Lower lobe of right lung (tissue), 2 donors: Measurements from ENCODE around the gene ID1. TPM values are rescaled to one million over a fixed set of nuclear protein-coding genes. Genes with fewer than 3 reads are reported as not detected.
A peak's percentile ranks its signal among the peaks of the same experiment; 100 is the strongest.

Source experiments
- ATAC-seq, 2 donors: fragments of 200-7000 bp; cut with Tn5 transposase; one replicate each; pipeline ENCODE4 v1.9.1; 2020 to 2022; ENCODE audit warnings: mild to moderate bottlenecking in 2 of 2, moderate library complexity in 2 of 2
- DNase-seq: peaks from one replicate; pipeline ENCODE4 v3.0.0-alpha.2; 2020
- H3K27ac ChIP-seq: fragments of 200-600 bp; one replicate; pipeline ENCODE4 v1.8.0; 2022
- H3K27me3 ChIP-seq: fragments of 200-600 bp; one replicate; pipeline ENCODE4 v1.8.0; 2022; ENCODE audit warnings: low read depth
- H3K36me3 ChIP-seq: fragments of 200-600 bp; one replicate; pipeline ENCODE4 v1.8.0; 2022; ENCODE audit warnings: mild to moderate bottlenecking
- H3K4me1 ChIP-seq: fragments of 200-600 bp; one replicate; pipeline ENCODE4 v1.8.0; 2022
- H3K4me3 ChIP-seq: fragments of 200-600 bp; one replicate; pipeline ENCODE4 v1.8.0; 2022; ENCODE audit warnings: mild to moderate bottlenecking
- H3K9me3 ChIP-seq: fragments of 200-600 bp; one replicate; pipeline ENCODE4 v1.8.0; 2022
- CTCF ChIP-seq: fragments of 200-600 bp; IDR thresholded peaks from one replicate; pipeline ENCODE4 v1.8.0; 2022; ENCODE audit warnings: antibody characterized with exemption, mild to moderate bottlenecking
- intact Hi-C: fragments of 100-400 bp; cut with DNase I; formaldehyde crosslinking; loops from one replicate; pipeline ENCODE4 v1.11.0; 2022
- total RNA-seq: library from RNA; stranded (reverse); fragmentation: NEBNext Ultra II Directional; extraction: Animal tissue kit (Norgen Biotek cat#: 25700); gene quantifications from one replicate; pipeline ENCODE4 v1.2.1, GENCODE V29; 2021
- donor health status: DM: no; HTN: yes; CAD: no; lungs with severe emphysema.

ID1 gene
- total RNA-seq, 1 donor from 2014 or later: 196 TPM

DNA sequence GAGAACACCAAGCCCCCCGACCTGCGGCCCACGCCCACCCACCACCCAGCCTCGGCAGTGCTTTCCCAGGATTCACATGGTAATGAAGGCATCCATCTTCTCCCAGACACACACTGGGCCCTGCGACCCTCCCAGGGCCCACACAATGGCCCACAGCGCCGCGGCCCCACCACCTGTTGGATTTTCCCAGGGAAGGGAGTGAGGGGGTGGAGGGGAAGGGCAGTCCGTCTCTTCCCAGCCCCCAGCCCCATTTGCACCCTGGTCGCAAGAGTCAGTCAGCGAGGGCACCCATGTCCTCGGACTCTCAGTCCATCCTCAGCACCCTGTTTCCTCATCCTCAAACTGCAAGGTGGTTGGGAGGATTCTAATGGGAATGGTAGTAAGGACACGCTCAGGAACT lies 23.7 kb upstream of the ID1 start:
- no peaks in the 10 kb centered on the region for H3K36me3 ChIP-seq
- ATAC-seq (peak in 1 of 2 donors; percentile 9), DNase-seq (no peak)
- no peaks in the 10 kb centered on the region for H3K4me1 ChIP-seq
- TF ChIP-seq CTCF: no peak
- intact Hi-C loops: no loop called here
- H3K27ac ChIP-seq: no peak overlapping the region
- H3K4me3 ChIP-seq: no peak overlapping the region
- H3K27me3 ChIP-seq: no peaks in the 10 kb centered on the region
- H3K9me3 ChIP-seq: no peaks in the 10 kb centered on the region

GRCh38 chr20:31587545-31588389 lies 17.3 kb upstream of the ID1 start:
- intact Hi-C loops: no loop called here

GRCh38 chr20:31590717-31591225 lies 14.3 kb upstream of the ID1 start:
- no peak for TF ChIP-seq CTCF
- Histone ChIP-seq H3K36me3 (no peaks in the 10 kb centered on the region), H3K27me3 (no peaks in the 10 kb centered on the region), H3K4me3 (no peak overlapping the region), H3K4me1 (peaks cover 44% of the 10 kb centered on the region), H3K27ac (no peak overlapping the region), H3K9me3 (no peaks in the 10 kb centered on the region)
- ATAC-seq (no peak), DNase-seq (no peak)
- intact Hi-C loops: no loop called here

More at GRCh38 chr20:31587545-31588389, 17.3 kb upstream of the ID1 start:
- no peaks in the 10 kb centered on the region for H3K27me3 ChIP-seq
- peaks cover 20% of the 10 kb centered on the region for H3K4me1 ChIP-seq
- peak; percentile 89 to 93 for ATAC-seq
- H3K4me3 ChIP-seq: peak overlapping the region; percentile 56
- H3K36me3 ChIP-seq: no peaks in the 10 kb centered on the region
- no peaks in the 10 kb centered on the region for H3K9me3 ChIP-seq
- DNase-seq: peak; percentile 65
- no peak for TF ChIP-seq CTCF
- H3K27ac ChIP-seq: peak overlapping the region; percentile 86

GRCh38 chr20:31593221-31594001 lies 11.7 kb upstream of the ID1 start:
- no peaks in the 10 kb centered on the region for H3K9me3 ChIP-seq
- DNase-seq: peak; percentile 71
- ATAC-seq: peak; percentile 78
- no peaks in the 10 kb centered on the region for H3K36me3 ChIP-seq
- H3K27me3 ChIP-seq: no peaks in the 10 kb centered on the region
- H3K27ac ChIP-seq: peak overlapping the region; percentile 89
- peaks cover 46% of the 10 kb centered on the region for H3K4me1 ChIP-seq
- intact Hi-C loops: no loop called here
- TF ChIP-seq CTCF: no peak
- no peak overlapping the region for H3K4me3 ChIP-seq

DNA sequence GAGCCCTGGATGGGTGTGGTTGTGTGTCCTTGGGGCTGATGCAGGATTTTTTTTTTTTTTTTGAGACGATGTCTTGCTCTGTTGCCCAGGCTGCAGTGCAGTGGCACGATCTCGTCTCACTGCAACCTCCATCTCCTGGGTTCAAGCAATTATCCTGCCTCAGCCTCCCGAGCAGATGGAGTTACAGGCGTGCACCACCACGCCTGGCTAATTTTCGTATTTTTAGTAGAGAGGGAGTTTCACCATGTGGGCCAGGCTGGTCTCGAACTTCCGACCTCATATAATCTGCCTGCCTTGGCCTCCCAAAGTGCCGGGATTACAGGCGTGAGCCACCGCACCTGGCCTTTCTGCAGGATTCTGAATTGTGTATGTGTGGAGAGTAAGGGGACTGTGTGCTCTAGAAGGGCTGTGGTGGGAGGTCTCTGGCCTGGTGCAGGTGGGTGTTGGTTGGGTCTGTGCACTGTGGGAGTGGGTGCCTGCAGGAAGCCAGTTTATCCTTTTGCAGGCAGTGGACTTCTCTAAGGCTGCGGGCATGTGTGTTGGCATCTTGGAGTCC lies 11.0 kb upstream of the ID1 start:
- intact Hi-C loops: no loop called here
- ATAC-seq: no peak
- Histone ChIP-seq H3K4me3 (no peak overlapping the region), H3K27ac (peak overlapping the region; percentile 89), H3K4me1 (peaks cover 40% of the 10 kb centered on the region), H3K9me3 (no peaks in the 10 kb centered on the region), H3K27me3 (no peaks in the 10 kb centered on the region), H3K36me3 (no peaks in the 10 kb centered on the region)
- DNase-seq: no peak
- TF ChIP-seq CTCF: no peak
